ENCODE measurements around the gene TANGO2. TPM values are rescaled to one million over a fixed set of nuclear protein-coding genes. Genes with fewer than 3 reads are reported as not detected.

The TANGO2 gene
- polyA plus RNA-seq, 4 donors: 9.4 to 14.4 (median 10.8) TPM

DNA sequence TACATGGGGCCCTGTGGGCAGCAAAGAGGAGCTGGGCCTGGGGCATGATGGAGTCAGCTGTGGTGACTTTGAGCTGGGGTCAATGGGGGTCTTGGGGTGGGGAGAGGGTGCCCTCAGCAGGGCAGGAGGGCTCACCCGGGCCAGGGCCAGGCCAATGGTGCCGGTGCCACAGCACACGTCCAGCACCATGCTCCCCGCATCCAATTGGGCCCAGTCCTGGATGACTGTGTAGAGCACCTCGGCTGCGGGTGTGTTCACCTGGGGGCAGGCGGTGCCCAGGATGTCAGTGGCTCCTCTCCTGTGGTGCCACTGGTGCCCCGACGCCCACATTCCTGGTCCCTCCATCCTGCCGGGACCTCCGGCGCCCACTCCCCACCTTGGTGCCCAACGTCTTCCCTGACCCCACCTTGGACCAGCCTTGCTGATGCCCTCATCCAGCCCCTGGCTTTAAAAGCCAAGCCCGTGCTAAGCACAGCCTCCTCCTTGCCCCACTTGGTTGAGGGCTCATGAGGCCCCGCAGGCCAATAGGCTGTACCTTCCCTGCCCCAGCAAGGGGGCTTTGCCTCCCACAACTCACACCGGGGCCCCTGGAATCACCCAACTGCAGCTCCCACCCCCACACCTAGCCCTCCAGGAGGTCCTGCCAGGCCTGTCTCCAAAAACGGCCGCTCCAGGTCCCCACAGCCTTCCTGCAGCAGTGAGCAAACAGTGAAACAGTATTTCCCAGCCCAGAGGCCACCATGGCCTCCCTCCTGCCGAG, 92.8 kb downstream of the TANGO2 start:
- no peak for DNase-seq (ENCODE audit: low read depth in 4 of 4, low spot score in 3 of 4)

DNA sequence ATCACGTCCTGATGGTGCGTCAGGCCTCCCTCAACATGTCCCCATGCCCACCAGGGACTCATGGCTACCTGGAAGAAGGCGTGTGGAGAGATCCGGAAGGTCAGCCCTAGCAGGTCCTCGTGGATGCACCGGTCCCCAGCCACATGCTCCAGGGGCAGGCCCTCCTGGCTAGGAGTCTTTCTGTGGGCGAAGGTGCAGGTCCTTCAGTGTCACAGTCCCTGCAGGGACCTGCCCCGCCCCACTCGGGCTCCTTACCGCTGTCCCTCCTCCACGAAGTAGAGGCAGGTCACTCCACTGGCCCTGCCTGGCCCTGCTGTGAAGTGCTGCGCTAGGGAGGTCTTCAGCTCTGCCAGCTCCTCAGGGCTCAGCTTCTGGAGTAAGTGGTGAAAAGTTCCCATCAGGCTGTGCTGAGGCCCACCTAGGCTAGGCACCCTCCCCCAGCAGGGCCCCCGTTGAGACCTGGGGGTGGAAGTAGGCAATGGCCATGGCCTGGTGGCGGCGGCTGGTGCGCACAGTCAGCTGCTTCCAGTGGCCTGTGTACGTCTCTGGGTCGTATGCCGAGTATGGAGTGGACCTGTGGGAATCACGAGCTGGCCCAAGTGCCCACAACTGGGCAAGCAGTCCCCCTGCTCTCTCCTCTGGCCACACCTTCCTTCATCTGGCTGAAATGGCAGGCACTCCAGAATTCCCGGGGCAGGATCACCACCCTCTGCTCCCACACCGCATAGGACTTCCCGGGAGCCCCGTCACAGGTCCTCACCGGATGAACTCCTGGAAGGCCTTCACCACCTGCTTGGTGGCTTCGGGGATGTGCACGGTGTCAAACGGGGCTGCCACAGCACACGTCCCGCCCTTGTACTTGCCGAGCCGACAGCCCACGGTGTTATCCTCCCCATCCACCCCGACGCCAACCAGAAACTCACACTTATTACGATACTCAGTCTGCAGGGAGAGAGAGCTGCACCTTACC, 93.9 kb downstream of the TANGO2 start:
- DNase-seq (ENCODE audit: low read depth in 4 of 4, low spot score in 3 of 4): no peak

DNA sequence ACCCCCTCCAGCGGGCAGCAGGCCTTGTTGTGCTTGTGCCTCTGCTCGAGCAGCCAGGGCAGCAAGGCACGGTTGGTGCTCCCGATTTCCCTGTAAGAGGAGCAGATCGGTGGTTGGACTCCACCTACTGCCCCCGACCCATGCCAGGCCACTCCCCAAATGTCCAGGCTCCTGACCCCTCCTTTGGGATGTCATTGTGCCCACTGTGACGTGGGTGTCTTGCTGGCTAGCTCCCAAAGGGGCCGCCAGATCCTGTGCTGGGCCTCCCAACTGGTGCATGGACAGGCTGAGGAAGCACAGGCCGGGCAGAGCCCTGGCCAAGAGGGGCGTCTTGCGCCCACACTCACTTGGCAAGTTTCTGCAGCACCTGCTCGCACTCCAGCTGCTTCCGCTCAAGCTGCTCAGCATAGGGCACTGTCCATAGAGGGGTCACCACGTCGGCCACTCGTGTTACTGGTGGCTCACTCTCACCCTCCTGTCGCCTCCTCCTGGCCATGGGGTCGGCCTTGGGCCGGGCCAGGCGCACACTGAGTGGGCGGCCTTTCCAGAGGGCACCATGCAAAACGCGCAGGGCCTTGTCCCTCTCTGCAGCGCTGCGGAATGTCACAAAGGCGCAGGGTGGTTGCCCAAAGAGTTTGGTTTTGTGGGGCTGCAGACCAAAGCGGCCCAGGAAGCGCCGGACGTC, 94.9 kb downstream of the TANGO2 start, which contains the start of gene RANBP1:
RANBP1 (plus strand) TSS at position 414 of the 685 bp plus-strand sequence; CDS start at position 495, 81 bp downstream.
- no peak for DNase-seq (ENCODE audit: low read depth in 4 of 4, low spot score in 3 of 4)

- DNase-seq (ENCODE audit: low read depth in 4 of 4, low spot score in 3 of 4): no peak
Measured at GRCh38 chr22:20116376-20116950, 95.6 kb downstream of the TANGO2 start.

Other genes starting within 250 kb of the TANGO2 start
- gene GNB1L, start 166.2 kb upstream of the TANGO2 start, polyA plus RNA-seq (ENCODE audit: insufficient read length in 4 of 4): 1 to 10 TPM; 3.2 to 7.9 (median 3.8) TPM
- 10 to 100 TPM; 19.4 to 23.8 (median 22.4) TPM for gene RTL10, start 166.2 kb upstream of the TANGO2 start, polyA plus RNA-seq (ENCODE audit: insufficient read length in 4 of 4)
- 100 to 1,000 TPM; 102 to 144 (median 105) TPM for gene COMT, start 79.3 kb upstream of the TANGO2 start, polyA plus RNA-seq (ENCODE audit: insufficient read length in 4 of 4)
- 10 to 100 TPM; 23.3 to 28.0 (median 24.4) TPM for gene TXNRD2, start 79.3 kb upstream of the TANGO2 start, polyA plus RNA-seq (ENCODE audit: insufficient read length in 4 of 4)
- 10 to 100 TPM; 18.0 to 31.2 (median 20.2) TPM for gene ARVCF, start 4.3 kb upstream of the TANGO2 start, polyA plus RNA-seq (ENCODE audit: insufficient read length in 4 of 4)
- gene DGCR8, start 59.1 kb downstream of the TANGO2 start, polyA plus RNA-seq (ENCODE audit: insufficient read length in 4 of 4): 10 to 100 TPM; 39.2 to 48.4 (median 40.9) TPM
- gene RANBP1, start 95.0 kb downstream of the TANGO2 start, polyA plus RNA-seq (ENCODE audit: insufficient read length in 4 of 4): 100 to 1,000 TPM; 182 to 199 (median 190) TPM
- gene TRMT2A, start 96.1 kb downstream of the TANGO2 start, polyA plus RNA-seq (ENCODE audit: insufficient read length in 4 of 4): 10 to 100 TPM; 44.9 to 58.1 (median 48.8) TPM
- 10 to 100 TPM; 34.7 to 55.9 (median 40.9) TPM for gene ZDHHC8, start 110.7 kb downstream of the TANGO2 start, polyA plus RNA-seq (ENCODE audit: insufficient read length in 4 of 4)
- under 1 TPM; 0.53 to 0.93 (median 0.76) TPM for gene CCDC188, start 129.9 kb downstream of the TANGO2 start, polyA plus RNA-seq (ENCODE audit: insufficient read length in 4 of 4)
- gene RTN4R, start 247.2 kb downstream of the TANGO2 start, polyA plus RNA-seq (ENCODE audit: insufficient read length in 4 of 4): 1 to 10 TPM; 5.0 to 9.0 (median 6.1) TPM

Data from right renal pelvis (tissue), 4 donors.